ENCODE results near the gene PRKCZ. TPM values are rescaled to one million over a fixed set of nuclear protein-coding genes. Genes with fewer than 3 reads are reported as not detected.
A peak's percentile ranks its signal among the peaks of the same experiment; 100 is the strongest.

PRKCZ gene
- total RNA-seq (2014; rRNA removed; shearing (Covaris generic)): 96.8 and 107 TPM in 2 replicates

GRCh38 chr1:2049718-2050431 lies at the start of gene PRKCZ:
Gene PRKCZ, plus strand, starts transcription at chr1:2050411. Its CDS starts 220 bp downstream, at chr1:2050631.
- in situ Hi-C loops (cut with HindIII; ENCODE audit: low sequenced_read_pairs): loop anchor here (5.0 kb wide), 1 partner anchor 58 kb away; no protein-coding TSS in a partner anchor
- DNase-seq (ENCODE audit: low spot score): peak; percentile 93

- in situ Hi-C loops (cut with HindIII; ENCODE audit: low sequenced_read_pairs): no loop called here
- no peak for DNase-seq (ENCODE audit: low spot score)
Observed at GRCh38 chr1:2000432-2000831, 49.8 kb upstream of the PRKCZ start.

- no peak for DNase-seq (ENCODE audit: low spot score)
- in situ Hi-C loops (cut with HindIII; ENCODE audit: low sequenced_read_pairs): no loop called here
Observed at GRCh38 chr1:2000850-2001249, 49.4 kb upstream of the PRKCZ start.

GRCh38 chr1:2001773-2002411 lies 48.3 kb upstream of the PRKCZ start:
- in situ Hi-C loops (cut with HindIII; ENCODE audit: low sequenced_read_pairs): no loop called here
- no peak for DNase-seq (ENCODE audit: low spot score)

DNA sequence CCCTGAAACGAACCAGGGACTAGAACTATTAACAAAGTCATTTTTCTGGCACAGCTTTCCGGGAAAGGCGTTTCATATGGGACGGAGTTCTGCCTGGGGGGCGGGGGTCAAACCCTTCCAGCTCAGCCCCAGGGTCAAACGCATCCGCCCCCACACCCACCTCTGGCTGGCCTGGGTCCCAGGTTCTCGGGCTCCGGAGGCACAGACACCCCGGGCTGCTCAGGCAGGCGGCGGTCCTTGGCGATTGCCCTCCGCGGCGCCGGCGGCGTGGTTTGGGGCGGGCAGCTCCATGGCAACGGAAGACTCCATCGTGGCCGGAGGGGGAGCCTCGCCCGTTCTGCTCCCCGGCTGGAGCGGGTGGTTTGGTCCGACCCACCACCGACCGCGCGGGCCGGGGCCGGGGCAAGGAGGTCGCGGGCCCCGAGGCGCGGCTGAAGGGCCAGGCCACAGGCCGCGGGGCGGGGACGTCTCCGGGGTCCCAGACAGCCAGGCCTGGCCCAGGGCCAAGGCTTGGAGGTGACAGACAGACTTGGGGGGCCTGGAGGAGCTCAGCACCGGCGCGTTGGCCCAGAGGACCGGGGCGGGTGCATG lies 46.6 kb upstream of the PRKCZ start, which contains the start of gene CFAP74:
TSS of gene CFAP74 (minus strand) at position 246 of the 591 bp plus-strand sequence. CDS start 12,830 bp downstream, outside the sequence.
- in situ Hi-C loops (cut with HindIII; ENCODE audit: low sequenced_read_pairs): no loop called here
- peak; percentile 72 for DNase-seq (ENCODE audit: low spot score)

GRCh38 chr1:2004856-2005255 lies 45.4 kb upstream of the PRKCZ start:
- in situ Hi-C loops (cut with HindIII; ENCODE audit: low sequenced_read_pairs): no loop called here
- no peak for DNase-seq (ENCODE audit: low spot score)

- in situ Hi-C loops (cut with HindIII; ENCODE audit: low sequenced_read_pairs): no loop called here
Observed at GRCh38 chr1:2009101-2010053, 40.8 kb upstream of the PRKCZ start.

DNA sequence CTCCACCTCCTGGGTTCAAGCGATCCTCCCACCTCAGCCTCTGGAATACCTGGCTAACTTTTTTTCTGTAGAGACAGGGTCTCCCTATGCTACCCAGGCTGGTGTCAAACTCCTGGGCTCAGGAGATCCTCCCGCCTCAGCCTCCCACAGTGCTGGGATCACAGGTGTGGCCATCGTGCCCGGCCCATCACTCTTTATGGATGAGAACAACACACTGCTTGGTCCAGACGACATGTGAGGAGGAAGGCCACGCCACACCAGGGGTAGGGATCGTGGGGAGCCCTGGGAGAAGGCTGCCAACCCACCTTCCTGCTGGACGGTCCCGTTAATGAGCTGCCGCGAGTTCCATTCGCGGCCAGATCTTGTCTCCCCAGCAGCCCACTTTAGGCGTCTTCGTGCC lies 36.0 kb upstream of the PRKCZ start:
- in situ Hi-C loops (cut with HindIII; ENCODE audit: low sequenced_read_pairs): no loop called here
- DNase-seq (ENCODE audit: low spot score): no peak

More at GRCh38 chr1:2009101-2010053, 40.8 kb upstream of the PRKCZ start:
- DNase-seq (ENCODE audit: low spot score): peak; percentile 88

DNA sequence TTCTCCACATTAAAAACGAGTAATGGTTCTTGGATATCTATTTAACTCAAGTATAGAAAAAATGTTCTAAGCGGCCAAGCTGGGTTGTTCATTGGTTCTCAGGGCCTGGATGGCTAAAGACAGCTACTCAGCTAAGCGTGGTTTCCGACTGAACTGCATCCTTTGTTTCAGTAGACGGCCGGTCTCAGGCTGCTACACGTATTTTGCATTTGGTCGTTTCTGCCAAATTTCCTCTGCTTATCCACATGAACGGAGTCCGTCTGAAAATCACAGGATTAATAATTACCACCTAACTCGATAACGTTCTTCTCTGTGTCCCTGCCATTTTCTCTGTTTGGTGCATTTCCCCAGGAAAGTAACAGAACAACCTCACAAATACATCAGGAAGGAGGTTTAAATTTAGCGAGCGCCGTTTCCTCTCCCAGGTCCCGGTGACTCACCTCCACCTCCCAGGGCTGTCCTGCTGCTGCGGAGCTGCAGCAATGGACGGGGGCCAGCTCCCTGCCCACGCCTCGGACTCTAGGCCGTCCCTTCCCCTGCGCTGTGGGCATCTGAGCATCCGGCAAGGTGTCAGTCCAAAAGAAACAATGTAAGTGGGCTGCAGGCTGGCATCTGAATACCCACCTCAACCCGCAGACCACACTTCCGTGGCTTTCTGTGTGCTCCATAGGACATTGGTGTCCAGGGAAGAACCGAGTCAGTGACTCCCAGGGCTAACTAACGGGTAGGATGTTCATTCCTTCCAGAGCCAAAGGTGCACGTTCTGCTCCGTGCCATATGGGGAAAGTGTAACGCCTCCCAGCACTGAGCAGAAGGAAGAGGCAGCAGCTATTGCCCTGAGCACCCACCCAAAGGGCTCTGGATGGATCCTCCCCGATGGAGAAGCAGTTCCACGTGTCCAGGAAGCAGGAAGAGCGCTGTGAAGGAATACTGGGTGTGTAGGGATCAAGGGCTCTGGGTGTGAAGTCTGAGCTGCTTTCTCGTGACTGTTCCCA lies 35.2 kb upstream of the PRKCZ start:
- peak; percentile 89 for DNase-seq (ENCODE audit: low spot score)
- in situ Hi-C loops (cut with HindIII; ENCODE audit: low sequenced_read_pairs): no loop called here

DNA sequence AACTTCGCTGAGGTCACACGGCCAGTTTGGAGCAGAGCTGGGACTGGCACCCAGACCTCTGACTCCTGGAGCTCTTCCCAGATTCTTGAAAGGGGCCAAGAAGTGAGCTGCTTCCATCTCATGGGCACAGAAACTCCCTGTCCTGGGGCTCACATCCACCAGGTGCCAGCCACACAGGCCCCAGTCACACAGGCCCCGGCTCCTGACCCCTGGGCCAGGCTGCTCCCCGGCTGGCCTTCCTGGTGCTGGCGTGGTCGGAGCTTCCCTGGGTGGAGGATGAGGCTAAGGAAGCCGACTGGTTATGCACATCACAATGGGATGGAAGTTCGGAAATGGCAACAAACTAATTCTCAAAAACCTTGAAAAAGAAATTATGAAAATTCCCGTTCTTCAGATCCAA lies 34.1 kb upstream of the PRKCZ start:
- no peak for DNase-seq (ENCODE audit: low spot score)
- in situ Hi-C loops (cut with HindIII; ENCODE audit: low sequenced_read_pairs): no loop called here

GRCh38 chr1:2018217-2019171 lies 31.7 kb upstream of the PRKCZ start:
- no peak for DNase-seq (ENCODE audit: low spot score)
- in situ Hi-C loops (cut with HindIII; ENCODE audit: low sequenced_read_pairs): no loop called here

GRCh38 chr1:2019172-2019543 lies 31.1 kb upstream of the PRKCZ start, which contains the start of gene GABRD:
Gene GABRD, plus strand, starts transcription at chr1:2019345. Its CDS starts 79 bp downstream, at chr1:2019424.
- DNase-seq (ENCODE audit: low spot score): peak; percentile 45
- in situ Hi-C loops (cut with HindIII; ENCODE audit: low sequenced_read_pairs): no loop called here

GRCh38 chr1:2019571-2020309 lies 30.5 kb upstream of the PRKCZ start:
- DNase-seq (ENCODE audit: low spot score): no peak
- in situ Hi-C loops (cut with HindIII; ENCODE audit: low sequenced_read_pairs): no loop called here

- peak; percentile 45 for DNase-seq (ENCODE audit: low spot score)
- in situ Hi-C loops (cut with HindIII; ENCODE audit: low sequenced_read_pairs): no loop called here
Observed at GRCh38 chr1:2020310-2020655, 29.9 kb upstream of the PRKCZ start.

- DNase-seq (ENCODE audit: low spot score): peak; percentile 70
- in situ Hi-C loops (cut with HindIII; ENCODE audit: low sequenced_read_pairs): no loop called here
Observed at GRCh38 chr1:2021550-2021949, 28.7 kb upstream of the PRKCZ start.

GRCh38 chr1:2022063-2022770 lies 28.0 kb upstream of the PRKCZ start:
- in situ Hi-C loops (cut with HindIII; ENCODE audit: low sequenced_read_pairs): no loop called here
- DNase-seq (ENCODE audit: low spot score): peak; percentile 75
